Mucosa of descending colon (tissue), 3 donors: Measurements from ENCODE around the gene FAM240A. TPM values are rescaled to one million over a fixed set of nuclear protein-coding genes. Genes with fewer than 3 reads are reported as not detected.

ENCODE experiments used
- ATAC-seq: fragments of 200-7000 bp; cut with Tn5 transposase; one replicate; pipeline ENCODE4 v1.9.1; 2020; ENCODE audit warnings: mild to moderate bottlenecking, moderate library complexity
- DNase-seq, 3 donors: peaks; one replicate each; pipeline ENCODE4 v3.0.0-alpha.2; 2020
- H3K36me3 ChIP-seq: fragments of 200-600 bp; one replicate; pipeline ENCODE4 v1.8.0; 2021; ENCODE audit warnings: low read depth, mild to moderate bottlenecking
- H3K4me1 ChIP-seq: fragments of 200-600 bp; one replicate; pipeline ENCODE4 v1.8.0; 2021; ENCODE audit warnings: low read depth, mild to moderate bottlenecking
- H3K4me3 ChIP-seq: fragments of 200-600 bp; one replicate; pipeline ENCODE4 v1.8.0; 2021; ENCODE audit warnings: mild to moderate bottlenecking
- H3K9me3 ChIP-seq: fragments of 200-600 bp; one replicate; pipeline ENCODE4 v1.8.0; 2021; ENCODE audit warnings: mild to moderate bottlenecking
- intact Hi-C, 2 donors: fragments of 100-400 bp; cut with DNase I in 1 of 2; cut with micrococcal nuclease in 1 of 2; formaldehyde crosslinking; loops; one replicate each; pipeline versions ENCODE4 v1.11.0 to v1.11.1; 2022; cut with DNase I, micrococcal nuclease
- total RNA-seq, 3 donors: library from RNA; stranded (reverse); fragmentation: NEBNext Ultra II Directional in 2 of 3; extraction: Animal tissue kit (Norgen Biotek cat#: 25700) in 2 of 3; gene quantifications; one replicate each; pipeline versions ENCODE4 v1.2.1 to v1.2.4, GENCODE V29; 2021 to 2023
- TF ChIP-seq, protein P1 (sequence below): fragments of 200-600 bp; IDR thresholded peaks from one replicate; pipeline ENCODE4 v1.8.0; 2022; ENCODE audit warnings: antibody characterized with exemption, mild to moderate bottlenecking
- donor health status: DM: no; HTN: no; CAD: no; lungs with moderate emphysema.
- donor health status: DM: no; HTN: no; CAD: no.
- donor health status: DM: no; HTN: yes; CAD: no.

FAM240A gene
- total RNA-seq, 3 donors from 2014 or later: not detected

GRCh38 chr3:46632792-46633191, 20.5 kb downstream of the FAM240A start:
- TF ChIP-seq, protein P1, sequence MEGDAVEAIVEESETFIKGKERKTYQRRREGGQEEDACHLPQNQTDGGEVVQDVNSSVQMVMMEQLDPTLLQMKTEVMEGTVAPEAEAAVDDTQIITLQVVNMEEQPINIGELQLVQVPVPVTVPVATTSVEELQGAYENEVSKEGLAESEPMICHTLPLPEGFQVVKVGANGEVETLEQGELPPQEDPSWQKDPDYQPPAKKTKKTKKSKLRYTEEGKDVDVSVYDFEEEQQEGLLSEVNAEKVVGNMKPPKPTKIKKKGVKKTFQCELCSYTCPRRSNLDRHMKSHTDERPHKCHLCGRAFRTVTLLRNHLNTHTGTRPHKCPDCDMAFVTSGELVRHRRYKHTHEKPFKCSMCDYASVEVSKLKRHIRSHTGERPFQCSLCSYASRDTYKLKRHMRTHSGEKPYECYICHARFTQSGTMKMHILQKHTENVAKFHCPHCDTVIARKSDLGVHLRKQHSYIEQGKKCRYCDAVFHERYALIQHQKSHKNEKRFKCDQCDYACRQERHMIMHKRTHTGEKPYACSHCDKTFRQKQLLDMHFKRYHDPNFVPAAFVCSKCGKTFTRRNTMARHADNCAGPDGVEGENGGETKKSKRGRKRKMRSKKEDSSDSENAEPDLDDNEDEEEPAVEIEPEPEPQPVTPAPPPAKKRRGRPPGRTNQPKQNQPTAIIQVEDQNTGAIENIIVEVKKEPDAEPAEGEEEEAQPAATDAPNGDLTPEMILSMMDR: no peak
- Histone ChIP-seq H3K9me3 (no peaks in the 10 kb centered on the region), H3K4me1 (peaks cover 13% of the 10 kb centered on the region), H3K4me3 (no peak overlapping the region), H3K36me3 (no peaks in the 10 kb centered on the region)
- ATAC-seq (no peak), DNase-seq (no peak)
- intact Hi-C loops: loop anchor here in 1 of 2 donors (5.0 kb wide), 1 partner anchor 145 kb away; no protein-coding TSS in a partner anchor

- ATAC-seq: no peak
- Histone ChIP-seq H3K4me1 (peaks cover 4% of the 10 kb centered on the region), H3K9me3 (no peaks in the 10 kb centered on the region), H3K36me3 (no peaks in the 10 kb centered on the region), H3K4me3 (no peak overlapping the region)
- no peak for DNase-seq
- intact Hi-C loops: loop anchor here in 1 of 2 donors (5.0 kb wide), 1 partner anchor 148 kb away; no protein-coding TSS in a partner anchor
- TF ChIP-seq, protein P1: no peak
These were observed 22.5 kb downstream of the FAM240A start for GRCh38 chr3:46634856-46635255.

DNA sequence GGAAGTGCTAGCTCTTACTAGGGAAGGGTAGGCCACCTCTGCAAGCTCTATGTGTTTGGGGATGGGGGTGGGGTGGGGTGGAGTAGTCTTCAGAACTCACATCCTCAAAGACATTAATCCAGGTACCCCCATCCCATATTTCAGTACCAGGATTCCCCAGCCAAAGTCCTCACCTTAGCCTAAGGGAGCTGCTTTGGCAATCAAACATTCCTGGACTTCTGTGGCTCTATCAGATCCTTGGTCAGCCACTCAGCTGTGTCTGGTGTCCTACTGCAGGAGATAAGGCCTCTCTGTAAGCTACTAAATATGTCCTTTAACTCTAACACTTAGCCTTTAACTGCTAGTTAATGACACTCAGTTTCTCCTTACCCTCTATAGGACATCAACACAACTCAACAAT, 26.9 kb downstream of the FAM240A start:
- H3K36me3 ChIP-seq: no peaks in the 10 kb centered on the region
- peaks cover 4% of the 10 kb centered on the region for H3K9me3 ChIP-seq
- intact Hi-C loops: no loop called here
- H3K4me3 ChIP-seq: no peak overlapping the region
- no peaks in the 10 kb centered on the region for H3K4me1 ChIP-seq
- TF ChIP-seq, protein P1: no peak
- DNase-seq (no peak), ATAC-seq (no peak)

GRCh38 chr3:46640927-46641326, 28.6 kb downstream of the FAM240A start:
- no peaks in the 10 kb centered on the region for H3K4me1 ChIP-seq
- H3K36me3 ChIP-seq: no peaks in the 10 kb centered on the region
- DNase-seq (no peak), ATAC-seq (no peak)
- TF ChIP-seq, protein P1: no peak
- peaks cover 4% of the 10 kb centered on the region for H3K9me3 ChIP-seq
- H3K4me3 ChIP-seq: no peak overlapping the region
- intact Hi-C loops: no loop called here

DNA sequence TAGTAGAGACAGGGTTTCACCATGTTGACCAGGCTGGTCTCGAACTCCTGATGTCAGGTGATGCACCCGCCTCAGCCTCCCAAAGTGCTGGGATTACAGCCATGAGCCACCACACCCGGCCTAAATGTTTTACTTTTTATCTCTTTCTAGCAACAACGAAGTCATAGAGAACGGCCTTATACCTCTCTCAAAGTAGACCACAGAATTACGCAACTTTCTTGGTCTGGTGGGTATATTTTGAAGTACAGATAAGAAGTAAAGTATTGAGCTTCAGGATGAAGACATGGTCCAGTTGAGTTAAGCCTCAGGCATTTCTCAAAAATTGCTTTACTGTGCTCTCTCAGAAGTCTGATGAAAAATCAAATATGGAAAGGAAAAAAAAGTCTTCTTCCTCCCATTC, 30.6 kb downstream of the FAM240A start:
- H3K9me3 ChIP-seq: peaks cover 4% of the 10 kb centered on the region
- H3K4me3 ChIP-seq: no peak overlapping the region
- intact Hi-C loops: no loop called here
- no peaks in the 10 kb centered on the region for H3K4me1 ChIP-seq
- DNase-seq: no peak
- TF ChIP-seq, protein P1: no peak
- ATAC-seq: no peak
- H3K36me3 ChIP-seq: no peaks in the 10 kb centered on the region

DNA sequence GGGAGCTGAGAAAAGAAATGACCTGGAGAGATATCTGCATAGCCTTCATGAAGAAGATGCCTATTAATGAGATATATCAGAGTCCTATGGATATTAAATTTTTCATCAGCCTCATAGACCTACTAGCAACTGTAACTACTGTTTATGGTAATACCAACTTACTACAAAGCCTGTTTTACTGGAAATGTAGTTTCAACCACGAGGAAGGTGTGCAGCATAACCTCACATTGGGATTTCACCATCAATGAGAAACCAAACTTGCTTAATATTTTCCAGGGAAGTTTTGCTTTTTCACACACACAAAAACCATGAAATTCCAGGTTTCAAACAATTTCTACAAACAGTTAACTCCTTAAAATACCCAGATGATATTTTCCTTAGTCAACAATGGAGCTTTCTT, 31.4 kb downstream of the FAM240A start:
- no peak for ATAC-seq
- DNase-seq: no peak
- Histone ChIP-seq H3K4me1 (no peaks in the 10 kb centered on the region), H3K36me3 (no peaks in the 10 kb centered on the region), H3K4me3 (no peak overlapping the region), H3K9me3 (peaks cover 4% of the 10 kb centered on the region)
- intact Hi-C loops: no loop called here
- TF ChIP-seq, protein P1: no peak
